GM18907 (cell line): ENCODE data around the gene NAPG.
"Not testable (repeated sequence)": the region's sequence is repeated elsewhere in the genome, so short reads cannot be mapped to it uniquely, and the experiment has no call there.

Source experiments
- ATAC-seq: cut with Tn5 transposase; IDR thresholded peaks from one replicate; pipeline ENCODE4 v1.9.1; 2021; ENCODE audit warnings: mild to moderate bottlenecking, moderate library complexity; ENCODE audit not compliant: unreplicated experiment

Gene NAPG

GRCh38 chr18:10511236-10511635 is 14.6 kb upstream of the NAPG start:
- ATAC-seq: no peak

GRCh38 chr18:10514082-10514481 is 11.7 kb upstream of the NAPG start:
- no peak for ATAC-seq

- ATAC-seq: no peak
These were observed 11.2 kb upstream of the NAPG start for GRCh38 chr18:10514601-10515000.

GRCh38 chr18:10515456-10515855 is 10.4 kb upstream of the NAPG start:
- no peak for ATAC-seq

- ATAC-seq: no peak
These were observed 9.7 kb upstream of the NAPG start for GRCh38 chr18:10516078-10516477.

- no peak for ATAC-seq
These were observed 7.1 kb upstream of the NAPG start for GRCh38 chr18:10518595-10519255.

- ATAC-seq: no peak
These were observed 6.5 kb upstream of the NAPG start for GRCh38 chr18:10519366-10519765.

GRCh38 chr18:10519999-10520935 is 5.6 kb upstream of the NAPG start:
- ATAC-seq: peak; percentile 74

- ATAC-seq: no peak
These were observed 4.3 kb upstream of the NAPG start for GRCh38 chr18:10521566-10521965.

- no peak for ATAC-seq
These were observed 3.3 kb upstream of the NAPG start for GRCh38 chr18:10522574-10522973.

GRCh38 chr18:10523544-10523943 is 2.3 kb upstream of the NAPG start:
- ATAC-seq: no peak

- ATAC-seq: no peak
These were observed 1.1 kb upstream of the NAPG start for GRCh38 chr18:10524507-10525370.

- no peak for ATAC-seq
These were observed 496 bp upstream of the NAPG start for GRCh38 chr18:10525371-10525691.

GRCh38 chr18:10526561-10526949 is 728 bp downstream of the NAPG start:
- ATAC-seq: peak; percentile 5

GRCh38 chr18:10528439-10528838 is 2.6 kb downstream of the NAPG start:
- no peak for ATAC-seq

- no peak for ATAC-seq
These were observed 4.2 kb downstream of the NAPG start for GRCh38 chr18:10530002-10530401.

- ATAC-seq: no peak
These were observed 5.0 kb downstream of the NAPG start for GRCh38 chr18:10530852-10531251.

- ATAC-seq: no peak
These were observed 7.3 kb downstream of the NAPG start for GRCh38 chr18:10533111-10533510.

GRCh38 chr18:10536280-10536679 is 10.5 kb downstream of the NAPG start:
- ATAC-seq: no peak

GRCh38 chr18:10537765-10538164 is 11.9 kb downstream of the NAPG start:
- ATAC-seq: no peak

- ATAC-seq: not testable (repeated sequence)
These were observed 13.3 kb downstream of the NAPG start for GRCh38 chr18:10539124-10539523.
